WTC11 (cell line): Measurements from ENCODE around the gene NTNG2. TPM values are rescaled to one million over a fixed set of nuclear protein-coding genes. Genes with fewer than 3 reads are reported as not detected.

Experiments used
- ATAC-seq: fragments of 200-7000 bp; cut with Tn5 transposase; 2 replicates; pipeline ENCODE4 v1.10.0; 2021; ENCODE audit warnings: mild to moderate bottlenecking, moderate library complexity
- CTCF ChIA-PET: fragments of 300-600 bp; sonication (Branson Sonifier 250); formaldehyde crosslinking; loops from one replicate; lab custom pipeline; 2021; ENCODE audit warnings: antibody characterized with exemption; lab: Charles Lee
- POLR2A ChIA-PET: fragments of 350-600 bp; sonication (Branson Sonifier 250); formaldehyde crosslinking; loops from one replicate; lab custom pipeline; 2021; ENCODE audit warnings: antibody characterized with exemption; lab: Charles Lee
- DNase-seq: peaks from one replicate; pipeline ENCODE4 v3.0.0; 2021; ENCODE audit warnings: low spot score
- H3K27ac Mint-ChIP-seq: 2 replicates; pipeline ENCODE4 v1.8.0; 2021; ENCODE audit warnings: mixed read lengths
- H3K27me3 Mint-ChIP-seq: 2 replicates; pipeline ENCODE4 v1.8.0; 2021; ENCODE audit warnings: low read depth, mild to moderate bottlenecking, moderate library complexity, mixed read lengths
- H3K36me3 Mint-ChIP-seq: 2 replicates; pipeline ENCODE4 v1.8.0; 2021; ENCODE audit warnings: mixed read lengths
- H3K4me1 Mint-ChIP-seq: 2 replicates; pipeline ENCODE4 v1.8.0; 2022; ENCODE audit warnings: mixed read lengths
- H3K4me3 Mint-ChIP-seq: 2 replicates; pipeline ENCODE4 v1.8.0; 2021; ENCODE audit warnings: mild to moderate bottlenecking, moderate library complexity, mixed read lengths
- H3K9me3 Mint-ChIP-seq: 2 replicates; pipeline ENCODE4 v1.8.0; 2021; ENCODE audit warnings: mixed read lengths
- ATF2 ChIP-seq: sonication (generic); formaldehyde crosslinking; IDR thresholded peaks from 2 replicates; pipeline ENCODE4 v1.8.1; 2022; ENCODE audit warnings: low read depth, missing genetic modification reagents, borderline replicate concordance
- E2F1 ChIP-seq: sonication (generic); formaldehyde crosslinking; IDR thresholded peaks from 2 replicates; pipeline ENCODE4 v1.8.0; 2022; ENCODE audit warnings: mild to moderate bottlenecking, missing genetic modification reagents
- ELF4 ChIP-seq: sonication (generic); formaldehyde crosslinking; IDR thresholded peaks from 2 replicates; pipeline ENCODE4 v1.8.1; 2022; ENCODE audit warnings: low read depth, mild to moderate bottlenecking, moderate library complexity, missing genetic modification reagents
- ERG ChIP-seq: fragments of 250-450 bp; sonication (Bioruptor Pico); IDR thresholded peaks from 2 replicates; pipeline ENCODE4 v1.8.0; 2021; ENCODE audit warnings: mild to moderate bottlenecking
- FOXJ3 ChIP-seq: sonication (generic); formaldehyde crosslinking; IDR thresholded peaks from 2 replicates; pipeline ENCODE4 v1.9.0; 2021; ENCODE audit warnings: missing genetic modification reagents, mild to moderate bottlenecking, borderline replicate concordance
- IRF1 ChIP-seq: sonication (generic); formaldehyde crosslinking; IDR thresholded peaks from 2 replicates; pipeline ENCODE4 v1.8.0; 2023; ENCODE audit warnings: missing genetic modification reagents
- IRF2 ChIP-seq: sonication (generic); formaldehyde crosslinking; IDR thresholded peaks from 2 replicates; pipeline ENCODE4 v1.8.0; 2022; ENCODE audit warnings: low read depth, missing genetic modification reagents, borderline replicate concordance
- JUN ChIP-seq: sonication (generic); formaldehyde crosslinking; IDR thresholded peaks from 2 replicates; pipeline ENCODE4 v1.8.0; 2023; ENCODE audit warnings: mild to moderate bottlenecking, missing genetic modification reagents
- NFATC4 ChIP-seq: fragments of 250-450 bp; sonication (Bioruptor Pico); IDR thresholded peaks from 2 replicates; pipeline ENCODE4 v1.9.0; 2021; ENCODE audit warnings: mild to moderate bottlenecking
- PREB ChIP-seq: sonication (generic); formaldehyde crosslinking; IDR thresholded peaks from 2 replicates; pipeline ENCODE4 v1.8.1; 2022; ENCODE audit warnings: mild to moderate bottlenecking, missing genetic modification reagents, moderate library complexity, borderline replicate concordance
- PRRX2 ChIP-seq: fragments of 250-450 bp; sonication (Bioruptor Pico); IDR thresholded peaks from 2 replicates; pipeline ENCODE4 v1.8.0; 2021; ENCODE audit warnings: mild to moderate bottlenecking
- SOX15 ChIP-seq: fragments of 250-450 bp; sonication (Bioruptor Pico); IDR thresholded peaks from 2 replicates; pipeline ENCODE4 v1.9.0; 2021; ENCODE audit warnings: mild to moderate bottlenecking
- TCF7 ChIP-seq: sonication (generic); formaldehyde crosslinking; IDR thresholded peaks from 2 replicates; pipeline ENCODE4 v1.8.0; 2022; ENCODE audit warnings: mild to moderate bottlenecking, low read depth, missing genetic modification reagents, moderate library complexity
- USF2 ChIP-seq: sonication (generic); formaldehyde crosslinking; IDR thresholded peaks from 2 replicates; pipeline ENCODE4 v1.8.1; 2023; ENCODE audit warnings: mild to moderate bottlenecking, missing genetic modification reagents, moderate library complexity
- ZNF121 ChIP-seq: sonication (generic); formaldehyde crosslinking; IDR thresholded peaks from 2 replicates; pipeline ENCODE4 v1.8.0; 2023; ENCODE audit warnings: missing genetic modification reagents
- ZNF219 ChIP-seq: sonication (generic); formaldehyde crosslinking; IDR thresholded peaks from 2 replicates; pipeline ENCODE4 v1.8.0; 2023; ENCODE audit warnings: missing genetic modification reagents, mild to moderate bottlenecking, borderline replicate concordance
- ZNF232 ChIP-seq: sonication (generic); formaldehyde crosslinking; IDR thresholded peaks from 2 replicates; pipeline ENCODE4 v1.8.0; 2022; ENCODE audit warnings: mild to moderate bottlenecking, missing genetic modification reagents
- ZNF425 ChIP-seq: fragments of 250-450 bp; sonication (Bioruptor Pico); conservative IDR thresholded peaks from 2 replicates; pipeline ENCODE4 v1.9.0; 2021; ENCODE audit warnings: mild to moderate bottlenecking
- ZNF671 ChIP-seq: fragments of 250-450 bp; sonication (Bioruptor Pico); IDR thresholded peaks from 2 replicates; pipeline ENCODE4 v1.8.0; 2021; ENCODE audit warnings: mild to moderate bottlenecking
- total RNA-seq: library from RNA; stranded (reverse); gene quantifications from 3 replicates; pipeline ENCODE4 v1.2.3, GENCODE V29; 2021
- TF ChIP-seq, protein P1 (sequence below): fragments of 250-450 bp; sonication (Bioruptor Pico); IDR thresholded peaks from 2 replicates; pipeline ENCODE4 v2.1.2; 2022; ENCODE audit warnings: mild to moderate bottlenecking, moderate library complexity

NTNG2 gene
- total RNA-seq, 1 experiment from 2014 or later, result 3.1 TPM

DNA sequence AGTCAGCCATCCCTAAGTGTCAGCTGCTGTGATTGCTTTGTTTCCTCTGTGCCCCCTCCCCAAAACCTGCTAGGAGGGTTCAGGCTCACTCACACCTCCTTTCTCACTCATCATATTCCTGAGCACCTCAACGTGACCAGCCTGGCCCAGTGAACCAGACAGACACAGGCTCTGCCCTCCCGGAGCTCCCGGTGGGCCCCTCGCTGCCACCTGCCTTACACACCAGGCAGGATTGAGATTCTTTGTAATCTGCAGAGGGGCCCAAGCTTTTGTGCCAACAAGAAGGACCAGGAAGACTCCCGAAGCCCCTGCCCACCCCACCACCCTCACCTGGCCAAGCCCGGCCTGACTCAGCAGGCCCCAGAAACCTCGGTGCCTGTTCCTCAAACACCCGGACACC lies 87.8 kb downstream of the NTNG2 start:
- ChIA-PET CTCF (interaction anchor here (1.3 to 3.5 kb wide), 3 partner anchors 8 to 13 kb away, joined by 3 to 26 read pairs (median 4); no protein-coding TSS in a partner anchor), POLR2A (no interaction called here)
- peaks cover 8% of the 10 kb centered on the region; the same call in 1 of the 2 replicates for H3K4me1 Mint-ChIP-seq
- TF ChIP-seq FOXJ3 (CRISPR knock-in tag), result no peak
- TF ChIP-seq ELF4 (CRISPR knock-in tag), result no peak
- TF ChIP-seq PRRX2 (CRISPR knock-in tag), result no peak
- no peak for TF ChIP-seq TCF7 (CRISPR knock-in tag)
- no peak for TF ChIP-seq ATF2 (CRISPR knock-in tag)
- TF ChIP-seq USF2 (CRISPR knock-in tag), result no peak
- TF ChIP-seq ZNF121 (CRISPR knock-in tag), result no peak
- TF ChIP-seq ZNF425 (CRISPR knock-in tag), result no peak
- no peak overlapping the region for H3K4me3 Mint-ChIP-seq
- peaks cover 15% of the 10 kb centered on the region for H3K27me3 Mint-ChIP-seq
- no peak for DNase-seq
- ATAC-seq, result no peak
- H3K36me3 Mint-ChIP-seq, result peaks cover 18% of the 10 kb centered on the region
- H3K9me3 Mint-ChIP-seq, result peaks cover 16% of the 10 kb centered on the region
- no peak overlapping the region for H3K27ac Mint-ChIP-seq

- H3K27ac Mint-ChIP-seq, result no peak overlapping the region
- peaks cover 15% of the 10 kb centered on the region for H3K27me3 Mint-ChIP-seq
- H3K36me3 Mint-ChIP-seq, result peaks cover 18% of the 10 kb centered on the region
- ChIA-PET CTCF (interaction anchor here (1.0 to 3.5 kb wide), 2 partner anchors 9 kb away, joined by 3 to 26 read pairs; no protein-coding TSS in a partner anchor), POLR2A (no interaction called here)
- ATAC-seq (no peak), DNase-seq (no peak)
- peaks cover 16% of the 10 kb centered on the region for H3K9me3 Mint-ChIP-seq
- H3K4me3 Mint-ChIP-seq, result no peak overlapping the region
- H3K4me1 Mint-ChIP-seq, result peaks cover 5% of the 10 kb centered on the region; the same call in 1 of the 2 replicates
- TF ChIP-seq PREB (CRISPR knock-in tag) (no peak), E2F1 (CRISPR knock-in tag) (no peak), NFATC4 (no peak), IRF2 (no peak), SOX15 (no peak), ERG (CRISPR knock-in tag) (no peak), JUN (CRISPR knock-in tag) (no peak), ZNF671 (CRISPR knock-in tag) (no peak), ZNF219 (no peak), ZNF232 (no peak), IRF1 (CRISPR knock-in tag) (no peak)
- TF ChIP-seq, protein P1, sequence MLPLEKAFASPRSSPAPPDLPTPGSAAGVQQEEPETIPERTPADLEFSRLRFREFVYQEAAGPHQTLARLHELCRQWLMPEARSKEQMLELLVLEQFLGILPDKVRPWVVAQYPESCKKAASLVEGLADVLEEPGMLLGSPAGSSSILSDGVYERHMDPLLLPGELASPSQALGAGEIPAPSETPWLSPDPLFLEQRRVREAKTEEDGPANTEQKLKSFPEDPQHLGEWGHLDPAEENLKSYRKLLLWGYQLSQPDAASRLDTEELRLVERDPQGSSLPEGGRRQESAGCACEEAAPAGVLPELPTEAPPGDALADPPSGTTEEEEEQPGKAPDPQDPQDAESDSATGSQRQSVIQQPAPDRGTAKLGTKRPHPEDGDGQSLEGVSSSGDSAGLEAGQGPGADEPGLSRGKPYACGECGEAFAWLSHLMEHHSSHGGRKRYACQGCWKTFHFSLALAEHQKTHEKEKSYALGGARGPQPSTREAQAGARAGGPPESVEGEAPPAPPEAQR (CRISPR knock-in tag), result no peak
Observed at GRCh38 chr9:132250324-132251262, 88.7 kb downstream of the NTNG2 start.
